NCI-H128 (cell line): Measurements from ENCODE around the gene MYB.
"Not testable (repeated sequence)": the region's sequence is repeated elsewhere in the genome, so short reads cannot be mapped to it uniquely, and the experiment has no call there.

ENCODE experiments used
- DNase-seq: peaks from one replicate; lab custom pipeline; 2025; ENCODE audit not compliant: unreplicated experiment; lab: John Stamatoyannopoulos, UW

MYB gene

GRCh38 chr6:135246412-135247012, 65.4 kb downstream of the MYB start:
- not testable (repeated sequence) for DNase-seq

DNA sequence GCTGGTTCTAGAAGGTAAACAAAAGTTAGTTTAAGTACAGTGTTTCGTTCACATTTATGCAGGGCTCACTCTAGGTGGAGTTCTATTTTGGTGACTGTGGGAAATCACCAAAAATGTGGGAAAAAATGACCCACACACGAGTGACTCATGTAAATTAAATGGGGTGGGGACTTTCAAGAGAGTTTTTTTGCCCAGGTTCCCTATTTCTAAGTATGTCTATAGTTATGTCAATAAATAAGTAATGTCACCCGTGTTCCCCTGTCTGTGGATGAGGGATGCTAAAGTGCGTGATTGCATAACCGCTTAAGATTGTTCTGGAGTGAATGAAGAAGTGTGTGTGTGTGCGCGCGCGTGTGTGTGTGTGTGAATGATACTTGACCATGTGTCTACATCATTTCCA, 69.1 kb downstream of the MYB start:
- DNase-seq, result no peak

DNA sequence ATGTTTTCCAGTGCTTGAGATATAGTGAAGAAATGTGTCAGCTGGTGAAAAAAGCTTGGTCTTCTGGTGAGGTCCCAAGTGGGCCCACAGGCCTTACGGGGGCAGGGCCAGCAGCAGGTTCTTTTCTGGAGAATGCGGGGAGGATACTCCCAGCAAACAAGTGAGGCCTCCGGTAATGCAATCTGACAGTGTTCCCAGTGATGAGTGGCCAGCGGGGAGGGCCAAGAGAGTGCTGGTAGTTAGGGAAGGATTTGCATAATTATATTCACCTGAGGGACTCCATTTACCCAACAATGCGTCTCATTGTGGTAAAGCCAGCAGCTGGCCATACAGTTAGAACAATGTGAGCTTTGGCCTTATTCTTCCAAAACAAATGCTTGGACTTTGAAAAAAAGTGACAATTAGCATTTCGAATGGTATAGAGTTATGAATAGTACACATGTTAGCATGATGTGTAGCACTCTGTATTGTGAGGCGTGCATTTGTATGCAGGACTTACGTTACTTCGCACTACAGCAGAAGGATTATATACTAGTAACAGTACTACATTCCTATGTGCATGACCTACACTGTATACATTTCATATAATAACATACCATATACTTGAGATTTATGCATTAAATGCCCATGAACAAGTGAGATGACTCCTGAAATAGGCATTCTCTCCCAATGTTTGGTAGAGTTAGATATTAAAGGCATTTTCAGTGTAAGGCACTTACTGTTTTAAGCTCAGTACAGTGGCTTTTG, 69.8 kb downstream of the MYB start:
- DNase-seq, result no peak

DNA sequence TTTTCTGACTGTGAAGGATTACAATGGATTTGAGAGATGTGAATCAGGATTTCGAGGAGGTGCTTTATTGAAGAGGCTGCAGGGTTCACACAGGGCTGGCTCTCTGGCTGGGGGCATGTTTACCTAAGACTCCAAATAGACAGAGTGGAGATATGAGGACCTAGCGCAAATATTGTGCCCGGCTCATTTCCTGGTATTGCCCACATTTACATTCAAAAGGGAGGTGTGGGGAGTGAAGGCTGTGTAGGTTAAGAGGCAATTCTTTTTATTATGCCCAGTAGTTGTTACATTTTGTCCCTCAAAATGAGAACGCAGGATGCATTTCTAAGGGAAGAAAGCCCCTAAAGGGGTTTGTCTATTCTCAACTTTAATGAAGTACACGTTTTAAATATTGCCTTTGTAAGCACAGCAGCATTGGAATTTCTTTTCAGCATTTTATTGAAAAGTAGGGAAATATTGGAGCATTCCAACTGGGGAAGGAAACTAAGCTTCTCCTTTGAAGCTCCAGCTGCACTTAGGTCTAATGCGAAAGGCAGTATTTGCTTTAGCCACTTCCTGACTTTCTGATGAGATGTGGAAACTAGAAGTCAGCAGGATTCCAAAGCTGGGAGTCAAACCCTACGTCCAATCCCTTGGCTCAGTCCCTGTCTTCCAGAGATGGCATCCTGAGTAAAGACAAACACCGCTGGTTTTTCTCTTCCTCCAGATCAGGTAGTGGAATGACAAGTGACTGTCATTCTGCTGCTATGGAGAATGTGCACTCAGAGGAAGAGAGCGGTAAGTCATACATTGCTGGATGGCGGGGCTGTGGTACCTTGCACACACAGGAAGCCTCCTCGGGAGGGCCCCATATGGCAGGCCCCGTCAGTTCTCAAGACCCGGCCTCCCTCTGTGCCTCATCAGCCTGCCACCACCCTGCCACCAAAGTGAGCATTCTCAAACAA, 70.7 kb downstream of the MYB start:
- DNase-seq, result peak; percentile 36

DNA sequence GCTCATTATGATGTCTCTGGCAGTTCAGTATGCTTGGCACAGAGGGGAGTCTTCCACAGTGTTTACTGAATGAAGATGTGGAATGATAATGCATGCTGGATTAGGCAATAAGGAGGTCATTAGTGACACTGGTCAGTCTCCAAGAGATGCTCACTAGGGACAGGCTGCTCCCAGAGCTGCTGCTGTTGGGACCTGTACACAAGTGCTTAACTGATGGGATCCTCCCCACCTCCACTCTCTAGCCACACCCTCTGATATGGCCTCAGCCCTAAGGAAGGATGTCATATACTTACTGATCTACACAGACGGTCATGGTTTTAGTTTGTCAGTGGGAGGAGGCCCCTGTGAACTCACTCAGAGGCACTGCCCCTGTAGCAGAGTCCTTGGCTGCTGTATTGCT, 73.4 kb downstream of the MYB start:
- no peak for DNase-seq

DNA sequence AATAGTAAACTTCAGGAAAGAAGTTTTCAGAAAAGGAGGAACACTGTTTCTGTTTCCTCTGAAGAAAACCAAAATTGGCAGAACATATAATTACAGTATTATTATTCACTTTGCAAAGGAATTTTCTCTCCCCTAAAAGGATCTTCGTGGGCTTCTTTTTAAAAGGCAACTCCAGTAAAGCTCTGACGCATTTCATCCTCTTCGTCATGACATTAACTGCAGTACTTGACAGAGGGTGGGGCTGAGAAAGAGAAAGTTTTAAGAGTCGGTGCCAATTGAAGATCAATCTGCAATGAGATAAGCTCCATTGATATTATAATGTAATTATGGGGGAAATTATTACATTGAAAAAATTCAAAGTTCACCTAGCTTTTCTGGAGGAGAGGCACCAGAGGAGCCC, 75.8 kb downstream of the MYB start:
- DNase-seq, result no peak

- no peak for DNase-seq
These were observed 76.7 kb downstream of the MYB start for GRCh38 chr6:135257631-135258405.

DNA sequence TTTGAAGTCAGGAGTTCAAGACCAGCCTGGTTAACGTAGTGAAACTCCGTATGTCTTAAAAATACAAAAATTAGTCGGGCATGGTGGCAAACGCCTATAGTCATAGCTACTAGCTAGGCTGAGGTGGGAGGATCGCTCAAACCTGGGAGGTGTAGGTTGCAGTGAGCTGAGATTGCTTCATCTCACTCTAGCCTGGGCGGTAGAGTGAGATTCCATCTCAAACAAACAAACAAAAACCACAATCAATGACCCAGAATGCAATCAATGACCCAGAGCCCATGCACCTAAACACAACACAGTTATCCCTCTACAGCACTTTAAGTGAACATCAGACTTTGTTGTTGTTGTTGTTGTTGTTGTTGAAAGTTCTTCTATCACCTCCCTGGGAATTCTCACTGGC, 77.9 kb downstream of the MYB start:
- DNase-seq, result no peak

DNA sequence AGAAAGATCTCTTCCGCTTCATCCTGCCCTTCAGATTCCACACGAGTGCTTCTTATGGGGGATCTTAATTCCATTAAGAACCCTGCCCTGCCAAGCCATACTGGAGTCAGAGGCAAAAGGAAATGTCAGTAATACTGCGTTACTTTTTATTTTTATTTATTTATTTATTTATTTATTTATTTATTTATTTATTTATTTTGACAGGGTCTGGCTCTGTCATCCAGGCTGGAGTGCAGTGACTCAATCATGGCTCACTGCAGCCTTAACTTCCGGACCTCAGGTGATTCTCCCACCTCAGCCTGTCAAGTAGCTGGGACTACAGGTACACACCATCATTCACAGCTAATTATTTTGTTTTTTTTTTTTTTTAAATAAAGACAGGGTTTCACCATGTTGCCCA, 79.5 kb downstream of the MYB start:
- no peak for DNase-seq

DNA sequence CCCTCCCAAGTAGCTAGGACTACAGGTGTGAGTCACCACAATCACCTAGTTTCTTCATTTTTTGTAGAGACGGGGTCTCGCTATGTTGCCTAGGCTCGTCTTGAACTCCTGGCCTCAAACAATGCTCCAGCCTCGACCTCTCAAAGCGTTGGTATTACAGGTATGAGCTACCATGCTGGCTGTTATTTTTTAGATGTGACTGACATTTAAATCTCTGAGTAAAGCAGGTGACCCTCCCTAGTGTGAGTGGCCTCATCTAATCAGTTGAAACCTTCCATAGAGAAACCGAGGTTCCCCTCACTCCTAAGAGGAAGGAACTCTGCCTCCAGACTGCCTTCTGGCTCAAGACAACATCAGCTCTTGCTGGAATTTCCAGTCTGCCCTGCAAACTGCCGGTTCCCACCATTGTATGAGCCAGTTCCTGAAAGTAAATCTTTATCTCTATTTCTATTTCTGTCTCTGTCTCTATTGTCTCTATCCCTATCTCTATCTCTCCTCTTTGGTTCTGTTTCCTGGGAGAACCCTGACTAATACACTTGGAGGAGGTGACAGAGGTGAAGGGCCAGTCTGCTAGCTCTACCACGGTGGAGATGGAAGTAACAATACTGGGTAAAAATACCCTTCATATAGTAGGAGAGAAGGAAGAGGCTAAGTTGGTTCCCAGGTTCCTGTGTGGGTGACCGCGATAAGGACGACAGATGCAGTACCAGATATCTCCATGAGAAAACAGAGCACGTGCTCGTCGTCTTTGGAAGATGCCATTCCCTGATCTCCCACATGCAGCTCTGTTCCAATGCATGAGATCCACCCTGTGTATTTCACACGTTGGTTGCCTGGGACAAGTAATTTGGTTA, 81.0 kb downstream of the MYB start:
- no peak for DNase-seq

DNA sequence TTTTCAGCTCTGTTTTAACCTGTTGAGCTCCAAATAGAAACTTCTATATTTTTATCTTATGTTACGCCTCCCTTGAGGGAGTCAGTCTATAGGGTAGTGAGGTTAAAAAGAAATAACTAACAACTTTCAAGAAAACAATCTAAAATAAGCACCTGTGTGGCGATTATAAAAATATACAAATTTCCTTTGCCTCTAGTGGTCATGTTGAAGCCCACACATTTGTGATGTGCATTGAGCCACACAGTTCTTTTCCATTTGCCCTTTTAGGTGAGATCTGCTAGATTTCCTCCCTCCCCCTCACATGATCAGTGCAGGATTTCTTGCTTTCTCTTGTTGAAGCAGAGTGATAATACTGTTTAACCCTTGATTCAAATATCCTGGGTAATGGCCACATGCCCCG, 84.2 kb downstream of the MYB start:
- DNase-seq, result no peak

- no peak for DNase-seq
These were observed 85.6 kb downstream of the MYB start for GRCh38 chr6:135266675-135267074.

DNA sequence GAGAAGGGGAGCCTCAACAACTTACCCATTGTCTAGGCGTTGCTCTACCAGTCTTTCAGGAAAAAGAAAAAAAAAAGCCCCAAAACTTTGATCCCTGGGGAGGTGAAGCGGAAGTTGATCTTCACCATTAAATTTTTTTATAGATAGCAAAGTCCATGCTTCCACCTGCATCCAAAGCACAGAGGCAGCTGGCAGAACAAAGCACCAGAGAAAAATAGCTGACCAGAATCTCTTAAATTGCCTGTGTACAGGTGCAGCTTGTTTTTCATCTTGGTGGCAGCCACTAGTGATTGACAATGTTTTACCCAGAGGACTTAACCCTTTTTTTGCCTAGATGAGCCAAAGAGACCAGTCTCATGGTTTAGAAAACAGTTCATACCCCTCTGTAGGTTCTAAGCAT, 86.0 kb downstream of the MYB start:
- DNase-seq, result peak; percentile 31

GRCh38 chr6:135268263-135268662, 87.2 kb downstream of the MYB start:
- no peak for DNase-seq

GRCh38 chr6:135268740-135269139, 87.6 kb downstream of the MYB start:
- no peak for DNase-seq
